Fibroblast of lung (primary cell): ENCODE results near the gene DHX15. TPM values are rescaled to one million over a fixed set of nuclear protein-coding genes. Genes with fewer than 3 reads are reported as not detected.

Source experiments
- DNase-seq, 2 donors: peaks; one replicate each; pipeline versions ENCODE4 v3.0.0 to v3.0.0-alpha.2; 2010; ENCODE audit warnings: low read depth in 2 of 2
- H2AFZ ChIP-seq: 2 replicates; pipeline ENCODE4 v1.5.1; 2012; ENCODE audit warnings: low read length, control low read depth, inconsistent platforms
- H3K27ac ChIP-seq: 2 replicates; pipeline ENCODE4 v1.5.1; 2011; ENCODE audit warnings: low read length, control low read depth; ENCODE audit not compliant: insufficient read depth
- H3K27me3 ChIP-seq: 2 replicates; pipeline ENCODE4 v1.5.1; 2011; ENCODE audit warnings: mild to moderate bottlenecking, low read length; ENCODE audit not compliant: control insufficient read depth, insufficient read depth
- H3K36me3 ChIP-seq: 2 replicates; pipeline ENCODE4 v1.5.1; 2011; ENCODE audit warnings: low read length; ENCODE audit not compliant: control insufficient read depth, insufficient read depth
- H3K4me1 ChIP-seq: 2 replicates; pipeline ENCODE4 v1.5.1; 2011; ENCODE audit warnings: low read length; ENCODE audit not compliant: control insufficient read depth, insufficient read depth; ENCODE audit errors: extremely low read depth
- H3K4me2 ChIP-seq: 2 replicates; pipeline ENCODE4 v1.5.1; 2011; ENCODE audit warnings: low read length, control low read depth; ENCODE audit not compliant: insufficient read depth; ENCODE audit errors: extremely low read depth
- H3K4me3 ChIP-seq, 4 experiments: fragments of 200-600 bp in 1 of 4; sonication (generic) in 1 of 4; replicated peaks in 1 of 4; 2 replicates each; pipeline ENCODE4 v1.5.1; 2011 to 2016; ENCODE audit warnings: low read length in 4 of 4, low read depth in 3 of 4, mild to moderate bottlenecking in 3 of 4, control low read depth in 2 of 4, inconsistent platforms in 1 of 4, mixed read lengths in 1 of 4; ENCODE audit not compliant: insufficient read depth in 1 of 4; ENCODE audit errors: control extremely low read depth in 1 of 4
- H3K79me2 ChIP-seq: 2 replicates; pipeline ENCODE4 v1.5.1; 2012; ENCODE audit warnings: mild to moderate bottlenecking, low read length, inconsistent platforms; ENCODE audit not compliant: control insufficient read depth, insufficient read depth
- H3K9ac ChIP-seq: 2 replicates; pipeline ENCODE4 v1.5.1; 2011; ENCODE audit warnings: mild to moderate bottlenecking, low read length, control low read depth; ENCODE audit not compliant: insufficient read depth
- H3K9me3 ChIP-seq: 2 replicates; pipeline ENCODE4 v1.5.1; 2012; ENCODE audit warnings: low read depth, low read length; ENCODE audit not compliant: control insufficient read depth, insufficient read depth
- H4K20me1 ChIP-seq: 2 replicates; pipeline ENCODE4 v1.5.1; 2011; ENCODE audit warnings: low read length; ENCODE audit not compliant: control insufficient read depth, insufficient read depth; ENCODE audit errors: extremely low read depth
- EZH2 ChIP-seq: IDR thresholded peaks from 2 replicates; pipeline ENCODE4 v1.5.1; 2012; ENCODE audit warnings: low read length, control low read depth, mild to moderate bottlenecking; ENCODE audit errors: missing control alignments
- polyA plus RNA-seq, 2 donors: library from polyadenylated mRNA; depleted of rRNA in 1 of 2; stranded (reverse) in 1 of 2; unstranded in 1 of 2; fragments of >200 nt; gene quantifications; 2 replicates each; pipeline ENCODE4 v1.2.1, GENCODE V29; 2011 to 2012; ENCODE audit warnings: missing spikeins in 1 of 2
- total RNA-seq: library from RNA; depleted of rRNA; stranded (reverse); fragments of >200 nt; gene quantifications from 2 replicates; pipeline ENCODE4 v1.2.1, GENCODE V29; 2014
- TF ChIP-seq, protein P1 (sequence below), 2 donors: IDR thresholded peaks in 1 of 2; conservative IDR thresholded peaks in 1 of 2; 1 replicate in 1 of 2; 2 replicates in 1 of 2; pipeline ENCODE4 v1.5.1; 2011 to 2012; ENCODE audit warnings: low read length in 2 of 2, control low read depth in 1 of 2, inconsistent platforms in 1 of 2, low read depth in 1 of 2, mild to moderate bottlenecking in 1 of 2

Gene DHX15
- total and polyA plus RNA-seq, 2 donors (not counting 1 experiment from before 2014, with no cell fraction given): 105 to 136 TPM

DNA sequence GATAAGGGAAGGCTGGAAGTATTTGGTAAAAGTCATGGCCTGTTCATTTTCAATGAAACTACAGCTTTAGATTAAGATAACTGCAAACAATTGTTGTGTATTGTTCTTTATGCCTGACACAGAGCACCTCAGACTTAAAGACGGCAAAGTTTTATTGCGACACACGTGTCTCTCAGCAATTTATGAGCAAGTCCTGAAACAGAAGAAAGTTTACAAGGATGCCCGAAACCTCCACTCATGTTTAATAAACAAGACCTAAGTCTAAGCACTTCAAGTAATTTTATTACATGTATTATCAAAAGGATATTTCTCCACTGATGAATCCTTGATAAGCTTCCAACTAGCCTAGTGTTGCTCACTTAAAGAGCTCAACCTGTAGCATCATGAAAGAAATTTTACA lies 51.0 kb downstream of the DHX15 start:
- Histone ChIP-seq H3K4me2 (no peak overlapping the region), H3K79me2 (peaks cover 16% of the 10 kb centered on the region), H3K9me3 (no peaks in the 10 kb centered on the region), H3K9ac (no peak overlapping the region), H3K4me1 (no peaks in the 10 kb centered on the region), H3K27ac (no peak overlapping the region), H4K20me1 (no peaks in the 10 kb centered on the region), H3K36me3 (peaks cover 10% of the 10 kb centered on the region), H3K27me3 (no peaks in the 10 kb centered on the region), H2AFZ (no peak overlapping the region), H3K4me3 (no peak overlapping the region)
- TF ChIP-seq, protein P1, sequence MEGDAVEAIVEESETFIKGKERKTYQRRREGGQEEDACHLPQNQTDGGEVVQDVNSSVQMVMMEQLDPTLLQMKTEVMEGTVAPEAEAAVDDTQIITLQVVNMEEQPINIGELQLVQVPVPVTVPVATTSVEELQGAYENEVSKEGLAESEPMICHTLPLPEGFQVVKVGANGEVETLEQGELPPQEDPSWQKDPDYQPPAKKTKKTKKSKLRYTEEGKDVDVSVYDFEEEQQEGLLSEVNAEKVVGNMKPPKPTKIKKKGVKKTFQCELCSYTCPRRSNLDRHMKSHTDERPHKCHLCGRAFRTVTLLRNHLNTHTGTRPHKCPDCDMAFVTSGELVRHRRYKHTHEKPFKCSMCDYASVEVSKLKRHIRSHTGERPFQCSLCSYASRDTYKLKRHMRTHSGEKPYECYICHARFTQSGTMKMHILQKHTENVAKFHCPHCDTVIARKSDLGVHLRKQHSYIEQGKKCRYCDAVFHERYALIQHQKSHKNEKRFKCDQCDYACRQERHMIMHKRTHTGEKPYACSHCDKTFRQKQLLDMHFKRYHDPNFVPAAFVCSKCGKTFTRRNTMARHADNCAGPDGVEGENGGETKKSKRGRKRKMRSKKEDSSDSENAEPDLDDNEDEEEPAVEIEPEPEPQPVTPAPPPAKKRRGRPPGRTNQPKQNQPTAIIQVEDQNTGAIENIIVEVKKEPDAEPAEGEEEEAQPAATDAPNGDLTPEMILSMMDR (conservative IDR thresholded peaks at IDR 0.05 in 1 of 2, IDR thresholded peaks at IDR 0.05 in 1 of 2; ENCODE audit: low read depth in 1 of 2, low read length in 2 of 2): no peak
- TF ChIP-seq EZH2: no peak
- no peak for DNase-seq

DNA sequence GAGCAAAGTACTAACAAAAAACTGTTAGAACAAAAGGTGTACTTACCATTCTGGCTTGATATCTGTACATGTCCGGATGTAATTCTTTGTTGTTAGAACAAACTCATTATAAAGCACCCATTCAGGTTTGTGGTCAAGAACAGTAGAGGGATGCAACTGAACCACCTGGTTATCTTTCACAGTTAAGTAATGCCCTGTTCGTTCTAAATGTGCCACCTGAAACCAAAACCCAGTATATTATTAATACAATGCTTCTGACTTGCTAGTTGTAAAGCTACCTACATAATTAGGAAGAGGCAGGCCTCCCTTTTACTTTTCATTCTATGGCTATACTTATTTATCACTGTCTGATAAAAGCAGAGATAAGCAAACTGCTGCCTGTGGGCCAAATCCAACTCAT lies 54.8 kb downstream of the DHX15 start:
- Histone ChIP-seq H4K20me1 (no peaks in the 10 kb centered on the region), H3K36me3 (peaks cover 10% of the 10 kb centered on the region), H3K9me3 (no peaks in the 10 kb centered on the region), H3K27me3 (no peaks in the 10 kb centered on the region), H3K27ac (no peak overlapping the region), H3K9ac (no peak overlapping the region), H2AFZ (no peak overlapping the region), H3K4me2 (no peak overlapping the region), H3K79me2 (peaks cover 1% of the 10 kb centered on the region), H3K4me1 (no peaks in the 10 kb centered on the region), H3K4me3 (no peak overlapping the region)
- TF ChIP-seq, protein P1 (conservative IDR thresholded peaks at IDR 0.05 in 1 of 2, IDR thresholded peaks at IDR 0.05 in 1 of 2; ENCODE audit: low read depth in 1 of 2, low read length in 2 of 2): no peak
- TF ChIP-seq EZH2: no peak
- no peak for DNase-seq

DNA sequence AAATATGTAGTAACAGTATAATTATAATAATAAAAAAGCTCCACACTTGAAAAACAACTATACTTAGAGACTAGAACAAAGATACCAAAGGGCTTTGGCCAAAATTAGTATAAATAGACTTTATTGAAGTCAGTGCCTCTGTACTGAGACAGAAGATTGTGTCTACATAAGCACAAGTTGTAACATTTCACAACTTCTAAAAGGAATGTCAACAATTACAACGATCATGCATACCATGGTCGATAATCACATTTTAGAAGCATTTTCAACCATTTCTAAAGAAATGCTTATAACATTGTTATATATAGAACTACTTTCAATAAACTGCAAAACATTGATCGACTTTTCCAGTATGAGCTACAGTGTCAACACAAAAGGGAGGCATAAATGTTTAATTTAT lies 57.0 kb downstream of the DHX15 start:
- Histone ChIP-seq H3K9me3 (no peaks in the 10 kb centered on the region), H3K27ac (no peak overlapping the region), H3K36me3 (peaks cover 10% of the 10 kb centered on the region), H3K4me1 (no peaks in the 10 kb centered on the region), H3K79me2 (peaks cover 4% of the 10 kb centered on the region), H2AFZ (no peak overlapping the region), H3K4me3 (no peak overlapping the region), H3K4me2 (no peak overlapping the region), H4K20me1 (no peaks in the 10 kb centered on the region), H3K9ac (no peak overlapping the region), H3K27me3 (no peaks in the 10 kb centered on the region)
- no peak for DNase-seq
- no peak for TF ChIP-seq EZH2
- TF ChIP-seq, protein P1 (conservative IDR thresholded peaks at IDR 0.05 in 1 of 2, IDR thresholded peaks at IDR 0.05 in 1 of 2; ENCODE audit: low read depth in 1 of 2, low read length in 2 of 2): no peak
